GM19467 (cell line): ENCODE measurements around the gene GRIN1.
A peak's percentile ranks its signal among the peaks of the same experiment; 100 is the strongest.

Source experiments
- ATAC-seq: cut with Tn5 transposase; IDR thresholded peaks from one replicate; pipeline ENCODE4 v1.9.1; 2021; ENCODE audit warnings: mild to moderate bottlenecking, moderate library complexity; ENCODE audit not compliant: unreplicated experiment

Gene GRIN1

DNA sequence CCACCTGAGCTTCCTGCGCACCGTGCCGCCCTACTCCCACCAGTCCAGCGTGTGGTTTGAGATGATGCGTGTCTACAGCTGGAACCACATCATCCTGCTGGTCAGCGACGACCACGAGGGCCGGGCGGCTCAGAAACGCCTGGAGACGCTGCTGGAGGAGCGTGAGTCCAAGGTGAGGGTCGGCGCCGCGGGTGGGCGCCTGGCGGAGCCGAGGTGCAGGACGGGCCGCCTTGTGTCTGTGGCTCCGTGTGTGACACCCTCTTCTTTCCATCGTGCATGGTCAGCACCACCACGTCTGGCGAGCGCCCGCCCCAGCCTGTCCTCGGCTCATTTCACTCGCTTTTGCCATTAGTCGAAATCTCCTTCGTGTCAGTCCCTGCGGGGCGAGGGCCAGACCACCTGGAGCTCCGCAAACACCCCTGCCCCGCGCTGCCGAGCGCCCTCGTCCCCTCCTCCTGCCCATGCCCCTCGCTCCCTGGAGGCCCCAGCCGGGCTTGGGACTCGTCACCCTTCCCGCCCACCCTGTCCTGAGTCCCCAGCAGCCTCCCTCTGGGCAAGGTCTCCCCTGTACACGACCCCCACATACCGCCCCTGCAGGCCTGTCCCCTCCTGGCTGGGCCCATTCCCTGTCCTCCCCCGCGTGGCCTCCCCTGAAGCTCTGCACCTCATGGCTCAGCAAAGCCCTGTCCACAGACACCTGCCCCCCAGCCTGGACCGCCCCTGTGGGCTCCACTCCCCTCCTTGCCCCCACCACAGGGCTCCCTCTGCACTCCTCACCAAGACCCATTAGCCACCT is 7.0 kb downstream of the GRIN1 start:
- ATAC-seq = no peak

DNA sequence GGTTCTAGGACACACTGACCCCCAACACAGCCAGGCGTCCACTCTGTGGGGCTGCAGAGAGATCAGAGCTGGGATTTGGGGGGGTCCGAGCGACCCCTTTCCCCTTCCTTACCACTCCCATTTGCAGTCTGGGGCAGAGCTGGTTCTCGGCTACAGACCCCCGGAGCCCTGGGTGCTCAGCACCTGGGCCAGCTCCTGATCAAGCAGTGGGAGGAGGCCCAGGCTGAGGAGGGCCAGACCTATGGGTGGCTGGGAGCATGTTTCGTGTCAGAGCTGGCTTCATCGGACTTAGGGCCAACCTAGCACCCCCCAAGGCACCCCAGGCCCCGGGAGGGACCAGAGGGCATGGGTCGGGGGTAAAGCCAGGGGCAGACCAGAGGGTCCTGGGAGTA is 7.6 kb downstream of the GRIN1 start:
- ATAC-seq = no peak

DNA sequence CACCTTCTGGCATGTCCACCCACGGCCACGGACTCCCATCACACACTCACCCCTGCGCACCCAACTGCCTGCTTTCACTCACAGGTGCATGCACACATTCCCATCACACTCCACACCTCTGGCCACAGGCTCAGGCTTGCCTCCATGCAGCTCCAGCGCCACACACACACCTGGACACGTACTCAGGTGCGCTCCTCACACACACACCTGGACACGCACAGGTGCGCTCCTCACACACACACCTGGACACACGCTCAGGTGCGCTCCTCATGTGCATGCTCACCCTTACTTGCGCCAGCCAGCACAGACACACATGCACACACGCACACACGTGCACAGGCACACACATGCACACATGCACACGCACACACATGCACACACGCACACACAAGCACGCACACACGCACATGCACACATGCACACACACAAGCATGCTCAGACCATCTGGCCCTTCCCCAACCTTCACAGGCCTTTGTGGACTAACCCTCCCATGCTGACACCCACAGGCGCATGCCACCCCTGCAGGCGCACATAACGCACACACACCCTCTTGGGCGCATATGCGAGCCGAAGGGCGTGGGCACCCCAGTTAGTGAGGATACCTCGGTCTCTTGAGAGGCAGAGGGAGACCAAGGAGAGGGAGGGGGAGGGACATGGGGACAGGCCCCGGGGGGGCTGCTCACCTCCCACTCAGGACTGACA is 8.3 kb downstream of the GRIN1 start:
- ATAC-seq = no peak

DNA sequence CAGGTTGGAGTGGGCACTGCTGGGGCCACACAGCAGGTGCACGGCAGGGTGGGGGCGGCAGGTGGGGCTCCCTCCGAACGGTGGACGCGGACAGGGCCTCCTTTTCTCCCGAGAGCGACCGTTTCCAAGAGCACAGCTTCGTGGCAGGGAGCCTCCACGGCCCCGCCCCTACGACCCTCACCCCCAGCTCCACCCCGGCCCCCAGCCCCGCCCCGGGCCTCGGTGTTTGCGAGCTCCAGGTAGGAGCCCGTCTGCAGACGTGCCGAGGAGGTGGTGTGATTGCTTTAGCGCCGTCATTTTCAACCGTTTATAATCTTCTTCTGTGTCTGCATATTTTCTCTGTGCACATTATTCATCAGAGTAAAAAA is 8.8 kb downstream of the GRIN1 start:
- ATAC-seq = no peak

DNA sequence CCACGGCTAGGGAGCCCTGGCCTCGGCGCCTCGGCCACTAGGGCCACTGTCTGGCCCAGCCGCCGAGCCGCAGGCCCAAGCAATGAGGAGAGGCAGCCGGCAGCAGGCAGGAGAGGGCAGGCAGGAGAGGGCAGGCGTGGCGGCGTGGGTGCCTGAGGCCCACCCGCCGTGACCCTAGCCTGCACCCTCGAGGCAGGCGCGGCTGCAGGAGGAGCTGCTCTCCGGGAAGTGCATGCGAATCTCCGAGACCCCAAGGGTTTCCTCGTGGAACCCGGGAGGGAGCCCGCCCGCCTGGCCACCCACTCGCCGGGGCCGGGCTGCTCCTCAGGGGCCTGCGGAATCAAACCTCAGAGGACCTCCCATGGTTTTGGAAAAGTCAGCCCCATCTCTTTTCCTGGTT is 9.3 kb downstream of the GRIN1 start:
- no peak for ATAC-seq

DNA sequence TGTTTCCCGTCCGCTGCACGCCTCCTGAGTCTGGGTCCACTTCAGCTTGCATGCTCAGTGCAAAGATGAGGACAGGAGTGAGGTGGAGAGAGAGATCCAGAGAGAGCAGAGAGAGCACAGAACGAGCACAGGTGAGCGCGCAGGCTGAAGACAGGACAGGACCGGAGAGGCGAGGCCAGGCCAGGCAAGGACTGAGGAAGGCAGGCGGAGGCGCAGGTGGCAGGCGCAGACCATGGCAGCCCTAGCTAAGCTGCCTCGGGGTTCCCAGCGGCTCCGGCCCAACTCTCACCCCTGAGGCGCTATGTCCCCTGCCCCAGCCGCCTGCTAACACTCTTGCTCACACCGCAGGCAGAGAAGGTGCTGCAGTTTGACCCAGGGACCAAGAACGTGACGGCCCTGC is 9.7 kb downstream of the GRIN1 start:
- ATAC-seq = no peak

DNA sequence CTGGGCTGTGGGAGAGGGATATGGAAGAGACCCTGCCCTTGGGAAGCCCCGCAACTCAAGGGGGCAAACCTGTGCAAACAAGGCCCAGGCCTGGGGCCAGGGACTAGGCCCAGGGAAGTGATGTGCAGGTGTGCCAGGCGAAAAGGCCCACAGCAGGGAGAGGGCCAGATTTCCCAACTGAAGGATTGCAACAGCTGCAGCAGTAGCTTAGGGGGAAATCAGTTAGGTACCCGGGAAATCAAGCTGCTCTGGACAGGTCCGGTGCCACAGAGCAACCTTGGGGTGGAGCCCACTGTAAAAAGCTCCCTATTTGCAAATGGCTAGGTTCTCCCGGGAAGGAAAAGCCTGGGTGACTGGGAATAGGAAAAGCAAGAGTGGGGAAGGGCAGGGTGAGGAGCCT is 10.4 kb downstream of the GRIN1 start:
- no peak for ATAC-seq

DNA sequence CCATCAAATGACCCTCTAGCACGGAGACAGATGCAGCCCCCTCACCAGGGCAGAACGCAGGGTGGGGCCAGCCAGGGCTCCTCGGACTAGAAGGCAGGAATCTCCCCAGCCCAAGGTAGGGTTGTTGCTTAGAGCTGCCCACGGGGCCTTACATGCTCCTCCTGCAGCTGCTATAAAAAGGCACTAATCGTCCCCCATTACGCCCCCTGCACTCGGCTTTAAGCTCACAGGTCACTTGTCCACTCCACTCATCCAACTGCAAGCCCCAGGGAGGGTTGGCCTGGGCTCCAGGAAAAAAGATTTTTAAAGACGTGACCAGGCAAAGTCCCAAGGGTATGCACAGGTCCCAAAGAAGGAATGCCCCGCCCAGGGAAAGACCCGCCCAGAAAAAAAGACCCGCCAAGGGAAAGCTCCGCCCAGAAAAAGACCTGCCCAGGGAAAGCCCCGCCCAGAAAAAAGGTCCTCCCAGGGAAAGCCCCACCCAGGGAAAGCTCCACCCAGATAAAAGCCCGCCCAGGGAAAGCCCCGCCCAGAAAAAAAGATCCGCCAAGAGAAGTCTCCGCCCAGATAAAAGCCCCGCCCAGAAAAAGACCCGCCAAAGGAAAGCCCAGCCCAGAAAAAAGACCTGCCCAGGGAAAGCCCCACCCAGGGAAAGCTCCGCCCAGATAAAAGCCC is 11.1 kb downstream of the GRIN1 start:
- ATAC-seq = no peak

DNA sequence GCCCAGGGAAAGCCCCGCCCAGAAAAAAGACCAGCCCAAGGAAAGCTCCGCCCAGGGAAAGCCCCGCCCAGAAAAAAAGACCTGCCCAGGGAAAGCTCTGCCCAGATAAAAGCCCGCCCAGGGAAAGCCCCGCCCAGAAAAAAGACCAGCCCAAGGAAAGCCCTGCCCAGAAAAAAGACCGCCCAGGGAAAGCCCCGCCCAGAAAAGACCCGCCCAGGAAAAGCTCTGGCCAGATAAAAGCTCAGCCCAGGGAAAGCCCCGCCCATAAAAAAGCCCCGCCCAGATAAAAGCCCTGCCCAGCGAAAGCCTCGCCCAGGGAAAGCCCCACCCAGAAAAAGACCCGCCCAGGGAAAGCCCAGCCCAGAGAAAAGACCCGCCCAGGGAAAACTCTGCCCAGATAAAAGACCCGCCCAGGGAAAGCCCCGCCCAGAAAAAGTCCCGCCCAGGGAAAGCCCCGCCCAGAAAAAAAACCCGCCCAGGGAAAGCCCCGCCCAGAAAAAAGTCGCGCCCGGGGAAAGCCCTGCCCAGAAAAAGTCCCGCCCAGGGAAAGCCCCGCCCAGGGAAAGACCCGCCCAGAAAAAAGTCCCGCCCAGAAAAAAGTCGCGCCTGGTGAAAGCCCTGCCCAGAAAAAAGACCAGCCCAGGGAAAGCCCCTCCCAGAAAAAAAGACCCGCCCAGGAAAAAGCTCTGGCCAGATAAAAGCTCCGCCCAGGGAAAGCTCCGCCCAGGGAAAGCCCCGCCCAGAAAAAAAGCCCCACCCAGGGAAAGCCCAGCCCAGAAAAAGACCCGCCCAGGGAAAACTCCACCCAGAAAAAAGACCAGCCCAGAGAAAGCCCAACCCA is 11.9 kb downstream of the GRIN1 start:
- ATAC-seq = peak; percentile 37

DNA sequence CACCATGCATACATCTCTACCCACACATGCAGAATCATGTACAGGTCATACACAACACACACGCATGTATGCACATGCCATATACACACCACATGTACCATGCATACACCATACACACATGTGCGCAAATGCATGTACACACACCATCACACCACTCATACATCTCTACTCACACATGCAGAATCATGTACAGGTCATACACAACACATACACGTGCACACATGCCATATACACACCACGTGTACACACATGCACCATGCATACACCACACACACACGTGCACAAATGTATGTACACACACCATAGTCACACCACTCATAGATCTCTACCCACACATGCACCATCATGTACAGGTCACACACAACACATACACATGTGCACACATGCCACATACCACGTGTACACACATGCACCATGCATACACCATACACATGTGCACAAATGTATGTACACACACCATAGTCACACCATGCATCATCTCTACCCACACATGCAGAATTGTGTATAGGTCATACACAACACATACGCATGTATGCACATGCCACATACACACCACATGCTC is 14.0 kb downstream of the GRIN1 start:
- no peak for ATAC-seq

DNA sequence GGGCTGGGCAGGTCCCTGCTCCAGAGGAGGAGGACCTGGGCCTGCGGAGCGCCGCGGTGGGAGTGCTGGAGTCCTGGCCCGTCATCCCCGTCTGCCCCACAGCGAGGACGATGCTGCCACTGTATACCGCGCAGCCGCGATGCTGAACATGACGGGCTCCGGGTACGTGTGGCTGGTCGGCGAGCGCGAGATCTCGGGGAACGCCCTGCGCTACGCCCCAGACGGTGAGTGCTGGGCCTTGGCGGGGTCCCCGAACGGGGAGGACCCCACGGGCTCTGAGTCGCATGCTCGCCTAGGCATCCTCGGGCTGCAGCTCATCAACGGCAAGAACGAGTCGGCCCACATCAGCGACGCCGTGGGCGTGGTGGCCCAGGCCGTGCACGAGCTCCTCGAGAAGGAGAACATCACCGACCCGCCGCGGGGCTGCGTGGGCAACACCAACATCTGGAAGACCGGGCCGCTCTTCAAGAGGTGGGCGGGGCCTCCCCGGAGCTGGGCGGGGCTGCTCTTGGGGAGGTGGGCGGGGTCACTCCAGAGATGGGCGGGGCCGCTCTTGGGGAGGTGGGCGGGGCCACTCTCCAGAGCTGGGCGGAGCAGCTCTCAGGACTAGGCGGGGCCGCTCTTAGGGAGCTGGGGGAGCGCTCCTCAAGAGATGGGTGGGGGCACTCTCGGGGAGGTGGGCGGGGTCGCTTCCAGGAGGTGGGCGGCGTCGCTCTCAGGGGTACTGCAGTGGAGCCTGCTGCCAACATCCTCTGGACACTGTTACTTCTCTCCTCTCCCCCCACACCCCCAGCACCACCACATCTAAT is 17.8 kb downstream of the GRIN1 start:
- no peak for ATAC-seq

DNA sequence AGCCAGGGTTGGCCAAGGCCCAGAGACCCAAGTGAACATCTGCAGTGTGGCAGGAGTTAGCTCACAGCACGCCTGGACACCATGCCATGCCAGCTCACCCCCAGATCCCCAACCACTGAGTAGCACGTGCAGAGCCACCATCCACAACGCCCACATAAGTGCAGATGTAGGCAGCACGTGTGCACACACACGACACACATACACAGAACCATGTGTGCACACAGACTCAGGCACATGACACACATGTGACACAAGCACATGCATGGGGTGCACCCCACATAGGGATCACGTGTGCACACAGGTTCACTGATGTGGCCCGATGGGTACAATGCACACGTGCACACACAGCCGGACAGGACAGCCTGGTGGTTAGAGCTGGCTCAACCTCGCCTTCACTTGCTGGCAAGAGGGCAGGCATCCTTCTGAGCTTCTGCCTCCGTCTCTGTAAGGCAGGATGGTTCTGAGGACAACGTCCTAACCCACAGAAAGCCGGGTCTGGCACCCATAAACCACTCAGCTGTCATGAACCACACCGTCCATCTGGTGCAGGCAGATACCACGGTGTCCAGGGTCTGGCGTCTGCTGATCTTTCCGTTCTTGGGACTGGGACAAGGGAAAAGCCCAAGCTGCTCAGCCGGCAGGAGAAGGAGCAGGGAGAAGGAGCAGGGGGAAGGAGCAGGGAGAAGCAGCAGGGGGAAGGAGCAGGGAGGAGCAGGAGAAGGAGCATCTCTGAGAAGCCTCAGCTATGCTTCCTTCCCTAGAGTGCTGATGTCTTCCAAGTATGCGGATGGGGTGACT is 18.9 kb downstream of the GRIN1 start:
- ATAC-seq = no peak

DNA sequence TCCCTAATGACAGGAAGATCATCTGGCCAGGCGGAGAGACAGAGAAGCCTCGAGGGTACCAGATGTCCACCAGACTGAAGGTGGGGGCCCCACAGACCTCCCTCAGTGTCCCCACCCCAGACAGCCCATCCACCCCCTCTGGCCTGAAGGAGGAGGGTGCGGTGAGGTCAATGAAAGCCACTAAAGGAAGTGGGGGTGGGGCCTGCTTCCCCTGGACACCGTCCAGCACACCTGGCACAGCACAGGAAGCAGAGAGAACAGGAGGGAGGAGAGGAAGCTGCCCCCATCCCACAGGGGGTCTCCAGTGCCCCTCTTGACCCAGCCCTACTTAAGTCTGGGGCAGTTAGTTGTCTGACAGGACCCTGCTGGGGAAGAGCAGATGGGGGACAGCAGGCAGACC is 19.7 kb downstream of the GRIN1 start:
- ATAC-seq = no peak

DNA sequence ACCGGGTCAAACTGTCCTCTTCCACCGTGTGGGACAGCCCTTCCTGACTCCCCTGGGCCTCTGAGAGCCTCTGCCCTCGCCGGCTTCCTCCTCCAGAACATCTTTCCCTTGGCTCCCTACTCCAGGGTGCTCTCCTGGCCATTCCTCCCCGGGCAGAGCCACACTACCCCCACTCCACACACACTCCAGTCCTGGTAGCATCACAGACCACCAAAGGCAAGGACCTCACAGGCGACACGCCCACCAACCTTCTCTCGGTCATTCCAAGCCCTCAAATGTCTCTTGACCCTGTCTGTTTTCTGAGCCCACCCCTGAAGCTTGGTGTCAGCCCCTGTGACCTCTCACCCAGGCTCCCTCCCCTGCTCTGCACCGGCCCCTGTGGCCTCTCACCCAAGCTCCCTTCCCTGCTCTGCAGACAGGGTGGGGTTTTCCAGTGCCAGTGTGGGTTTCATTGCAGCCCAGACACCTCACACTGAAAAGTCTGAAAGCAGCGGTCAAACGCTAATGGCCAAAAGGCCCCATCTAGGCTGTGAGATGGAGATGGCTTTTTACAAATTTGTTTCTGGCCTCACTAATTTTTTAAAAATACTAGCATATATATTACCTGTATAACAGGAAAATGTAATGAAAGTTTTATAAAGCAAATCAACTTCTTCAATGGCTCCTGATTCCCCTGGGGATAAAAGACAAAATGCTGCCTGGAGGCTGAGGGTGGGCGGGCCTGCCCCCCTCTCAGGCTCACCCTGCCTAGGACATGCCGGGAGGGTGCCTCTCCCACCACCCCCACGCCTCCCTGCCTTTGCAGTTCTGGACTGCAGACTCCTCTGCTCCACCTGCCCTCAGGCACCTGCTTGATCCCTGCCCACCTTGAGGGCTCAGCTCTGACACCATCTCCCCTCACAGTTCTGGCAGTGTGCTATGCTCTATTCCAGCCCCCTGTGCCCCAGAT is 20.4 kb downstream of the GRIN1 start:
- no peak for ATAC-seq

DNA sequence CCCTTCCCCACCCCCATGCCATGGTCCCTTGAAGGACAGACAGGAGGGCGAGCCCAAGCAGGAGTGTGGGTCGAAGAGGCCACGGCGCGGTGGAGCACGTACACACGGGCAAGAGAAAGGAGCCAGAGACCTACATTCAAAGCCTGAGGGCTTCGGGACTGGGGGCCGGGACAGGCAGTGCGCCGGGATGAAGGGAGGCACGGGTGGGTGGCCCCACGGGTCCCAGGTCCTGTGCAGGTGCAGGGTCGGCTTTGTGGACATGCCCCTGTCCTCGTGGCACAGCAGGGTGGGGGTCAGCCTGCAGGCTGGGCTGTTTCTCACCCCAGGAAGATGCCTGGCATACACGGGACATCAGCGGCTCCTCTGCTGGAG is 21.1 kb downstream of the GRIN1 start:
- ATAC-seq = no peak

DNA sequence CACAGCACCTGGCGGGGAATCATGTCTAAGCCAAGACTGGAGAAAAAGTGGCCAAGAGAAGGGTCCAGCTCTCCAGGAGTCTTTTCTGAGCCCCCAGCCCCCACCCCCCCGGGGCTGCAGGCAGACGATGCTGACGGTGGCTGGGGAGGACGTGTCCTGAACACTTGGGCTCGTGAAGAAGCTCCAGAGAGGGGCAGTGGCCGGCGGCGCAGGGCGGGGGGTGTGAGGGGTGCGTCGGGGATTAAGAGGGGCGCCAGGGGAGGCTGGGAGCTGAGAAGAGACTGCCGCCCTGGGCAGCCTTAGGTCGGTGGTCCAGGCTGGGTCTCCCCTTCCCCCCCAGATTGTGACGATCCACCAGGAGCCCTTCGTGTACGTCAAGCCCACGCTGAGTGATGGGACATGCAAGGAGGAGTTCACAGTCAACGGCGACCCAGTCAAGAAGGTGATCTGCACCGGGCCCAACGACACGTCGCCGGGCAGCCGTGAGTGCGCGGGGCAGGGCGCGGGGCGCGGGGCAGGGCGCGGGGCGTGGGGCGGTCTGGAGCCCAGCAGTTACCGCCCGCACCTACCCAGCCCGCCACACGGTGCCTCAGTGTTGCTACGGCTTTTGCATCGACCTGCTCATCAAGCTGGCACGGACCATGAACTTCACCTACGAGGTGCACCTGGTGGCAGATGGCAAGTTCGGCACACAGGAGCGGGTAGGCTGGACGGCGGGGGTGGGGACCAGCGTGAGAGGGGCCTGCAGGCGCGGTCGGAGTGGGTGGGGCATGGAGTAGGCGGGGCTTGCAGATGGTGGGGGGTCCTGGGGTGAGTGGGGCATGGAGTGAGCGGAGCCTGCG is 22.0 kb downstream of the GRIN1 start:
- ATAC-seq = no peak
